ENCODE results near the gene EYS.

EYS gene

GRCh38 chr6:64987066-64987465 lies 720.0 kb downstream of the EYS start:
- Histone ChIP-seq H4K20me1 (ENCODE audit: insufficient read depth, low read length) (no peaks in the 10 kb centered on the region), H2AFZ (ENCODE audit: low read length) (no peak overlapping the region), H3K4me3 (ENCODE audit: low read length) (no peak overlapping the region), H3F3A (ENCODE audit: insufficient read depth, low read length) (no peaks in the 10 kb centered on the region), H3K27ac (ENCODE audit: low read length) (no peak overlapping the region), H3K4me2 (ENCODE audit: low read depth, low read length) (no peak overlapping the region), H3K36me3 (replicated peaks; ENCODE audit: insufficient read depth, low read length) (no peaks in the 10 kb centered on the region), H3K79me2 (ENCODE audit: low read length) (no peaks in the 10 kb centered on the region), H3K9me2 (replicated peaks; ENCODE audit: insufficient read depth, low read length) (no peaks in the 10 kb centered on the region), H3K4me1 (ENCODE audit: low read length) (no peaks in the 10 kb centered on the region), H3K9ac (ENCODE audit: low read length) (no peak overlapping the region), H3K9me3 (replicated peaks; ENCODE audit: insufficient read depth, low read length) (no peaks in the 10 kb centered on the region), H3K27me3 (replicated peaks; ENCODE audit: insufficient read depth, low read length) (no peaks in the 10 kb centered on the region)
- DNase-seq = no peak
- TF ChIP-seq EZH2phosphoT487 (IDR thresholded peaks at IDR 0.05; ENCODE audit: low read length) (no peak), CTCF (IDR thresholded peaks at IDR 0.05; ENCODE audit: low read length) (no peak)

- Histone ChIP-seq H3K79me2 (ENCODE audit: low read length) (no peaks in the 10 kb centered on the region), H4K20me1 (ENCODE audit: insufficient read depth, low read length) (no peaks in the 10 kb centered on the region), H3F3A (ENCODE audit: insufficient read depth, low read length) (no peaks in the 10 kb centered on the region), H3K9me3 (replicated peaks; ENCODE audit: insufficient read depth, low read length) (no peaks in the 10 kb centered on the region), H3K27ac (ENCODE audit: low read length) (no peak overlapping the region), H3K36me3 (replicated peaks; ENCODE audit: insufficient read depth, low read length) (no peaks in the 10 kb centered on the region), H3K4me3 (ENCODE audit: low read length) (no peak overlapping the region), H3K4me1 (ENCODE audit: low read length) (no peaks in the 10 kb centered on the region), H3K27me3 (replicated peaks; ENCODE audit: insufficient read depth, low read length) (no peaks in the 10 kb centered on the region), H2AFZ (ENCODE audit: low read length) (no peak overlapping the region), H3K9ac (ENCODE audit: low read length) (no peak overlapping the region), H3K9me2 (replicated peaks; ENCODE audit: insufficient read depth, low read length) (no peaks in the 10 kb centered on the region), H3K4me2 (ENCODE audit: low read depth, low read length) (no peak overlapping the region)
- DNase-seq = no peak
- no peak for TF ChIP-seq EZH2 (optimal IDR thresholded peaks at IDR 0.05; ENCODE audit: low read depth, low read length)
Measured at GRCh38 chr6:64985726-64986125, 721.3 kb downstream of the EYS start.

GRCh38 chr6:64984948-64985347 lies 722.1 kb downstream of the EYS start:
- Histone ChIP-seq H3K9ac (ENCODE audit: low read length) (no peak overlapping the region), H3F3A (ENCODE audit: insufficient read depth, low read length) (no peaks in the 10 kb centered on the region), H3K79me2 (ENCODE audit: low read length) (no peaks in the 10 kb centered on the region), H4K20me1 (ENCODE audit: insufficient read depth, low read length) (no peaks in the 10 kb centered on the region), H3K9me2 (replicated peaks; ENCODE audit: insufficient read depth, low read length) (no peaks in the 10 kb centered on the region), H2AFZ (ENCODE audit: low read length) (no peak overlapping the region), H3K4me2 (ENCODE audit: low read depth, low read length) (no peak overlapping the region), H3K36me3 (replicated peaks; ENCODE audit: insufficient read depth, low read length) (no peaks in the 10 kb centered on the region), H3K4me1 (ENCODE audit: low read length) (no peaks in the 10 kb centered on the region), H3K9me3 (replicated peaks; ENCODE audit: insufficient read depth, low read length) (no peaks in the 10 kb centered on the region), H3K27me3 (replicated peaks; ENCODE audit: insufficient read depth, low read length) (no peaks in the 10 kb centered on the region), H3K27ac (ENCODE audit: low read length) (no peak overlapping the region), H3K4me3 (ENCODE audit: low read length) (no peak overlapping the region)
- DNase-seq = no peak
- TF ChIP-seq CTCF (IDR thresholded peaks at IDR 0.05; ENCODE audit: low read length) = no peak
- TF ChIP-seq EZH2phosphoT487 (IDR thresholded peaks at IDR 0.05; ENCODE audit: low read length) = no peak
- TF ChIP-seq EZH2 (optimal IDR thresholded peaks at IDR 0.05; ENCODE audit: low read depth, low read length) = no peak

GRCh38 chr6:64983089-64983488 lies 723.9 kb downstream of the EYS start:
- no peaks in the 10 kb centered on the region for H3F3A ChIP-seq (ENCODE audit: insufficient read depth, low read length)
- H3K36me3 ChIP-seq (replicated peaks; ENCODE audit: insufficient read depth, low read length) = no peaks in the 10 kb centered on the region
- no peaks in the 10 kb centered on the region for H3K27me3 ChIP-seq (replicated peaks; ENCODE audit: insufficient read depth, low read length)
- no peaks in the 10 kb centered on the region for H3K4me1 ChIP-seq (ENCODE audit: low read length)
- H3K4me3 ChIP-seq (ENCODE audit: low read length) = no peak overlapping the region
- H3K9me3 ChIP-seq (replicated peaks; ENCODE audit: insufficient read depth, low read length) = no peaks in the 10 kb centered on the region
- H3K4me2 ChIP-seq (ENCODE audit: low read depth, low read length) = no peak overlapping the region
- no peak overlapping the region for H2AFZ ChIP-seq (ENCODE audit: low read length)
- no peak overlapping the region for H3K9ac ChIP-seq (ENCODE audit: low read length)
- no peak for TF ChIP-seq CTCF (IDR thresholded peaks at IDR 0.05; ENCODE audit: low read length)
- TF ChIP-seq EZH2phosphoT487 (IDR thresholded peaks at IDR 0.05; ENCODE audit: low read length) = no peak
- no peak for TF ChIP-seq EZH2 (optimal IDR thresholded peaks at IDR 0.05; ENCODE audit: low read depth, low read length)
- no peaks in the 10 kb centered on the region for H3K9me2 ChIP-seq (replicated peaks; ENCODE audit: insufficient read depth, low read length)
- no peak for DNase-seq
- no peaks in the 10 kb centered on the region for H3K79me2 ChIP-seq (ENCODE audit: low read length)
- H3K27ac ChIP-seq (ENCODE audit: low read length) = no peak overlapping the region
- H4K20me1 ChIP-seq (ENCODE audit: insufficient read depth, low read length) = no peaks in the 10 kb centered on the region

Measured in MM.1S (cell line).